Ovary (tissue), 3 donors: Measurements from ENCODE around the gene ZBTB34.

Experiments used
- POLR2A ChIP-seq: fragments of 450-650 bp; IDR thresholded peaks from one replicate; pipeline ENCODE4 v1.6.1; 2017; ENCODE audit warnings: antibody characterized with exemption, mild to moderate bottlenecking, moderate library complexity
- TF ChIP-seq, protein P1 (sequence below), 3 donors: fragments of 450-650 bp in 2 of 3; fragments of 200-600 bp in 1 of 3; IDR thresholded peaks; one replicate each; pipeline versions ENCODE4 v1.5.1 to v1.8.0; 2016 to 2022; ENCODE audit warnings: antibody characterized with exemption in 3 of 3, mild to moderate bottlenecking in 1 of 3
- donor health status: DM: no; HTN: no; CAD: no.

GRCh38 chr9:126856326-126856877 lies 4.0 kb upstream of the ZBTB34 start:
- no peak for TF ChIP-seq POLR2A
- TF ChIP-seq, protein P1, sequence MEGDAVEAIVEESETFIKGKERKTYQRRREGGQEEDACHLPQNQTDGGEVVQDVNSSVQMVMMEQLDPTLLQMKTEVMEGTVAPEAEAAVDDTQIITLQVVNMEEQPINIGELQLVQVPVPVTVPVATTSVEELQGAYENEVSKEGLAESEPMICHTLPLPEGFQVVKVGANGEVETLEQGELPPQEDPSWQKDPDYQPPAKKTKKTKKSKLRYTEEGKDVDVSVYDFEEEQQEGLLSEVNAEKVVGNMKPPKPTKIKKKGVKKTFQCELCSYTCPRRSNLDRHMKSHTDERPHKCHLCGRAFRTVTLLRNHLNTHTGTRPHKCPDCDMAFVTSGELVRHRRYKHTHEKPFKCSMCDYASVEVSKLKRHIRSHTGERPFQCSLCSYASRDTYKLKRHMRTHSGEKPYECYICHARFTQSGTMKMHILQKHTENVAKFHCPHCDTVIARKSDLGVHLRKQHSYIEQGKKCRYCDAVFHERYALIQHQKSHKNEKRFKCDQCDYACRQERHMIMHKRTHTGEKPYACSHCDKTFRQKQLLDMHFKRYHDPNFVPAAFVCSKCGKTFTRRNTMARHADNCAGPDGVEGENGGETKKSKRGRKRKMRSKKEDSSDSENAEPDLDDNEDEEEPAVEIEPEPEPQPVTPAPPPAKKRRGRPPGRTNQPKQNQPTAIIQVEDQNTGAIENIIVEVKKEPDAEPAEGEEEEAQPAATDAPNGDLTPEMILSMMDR (IDR thresholded peaks at IDR 0.05) = no peak
